Measurements from ENCODE around the gene CTXND2. TPM values are rescaled to one million over a fixed set of nuclear protein-coding genes. Genes with fewer than 3 reads are reported as not detected.

The CTXND2 gene
- total and polyA plus RNA-seq, 2 of the 8 experiments (the other 6 are each of a cell fraction or from before 2014, with no cell fraction given): not detected

GRCh38 chr1:150902751-150903150 lies 15.8 kb downstream of the CTXND2 start (continued):
- no peak for TF ChIP-seq EP300 (IDR thresholded peaks at IDR 0.05; ENCODE audit: borderline replicate concordance in 1 of 2, low read depth in 2 of 2, low read length in 2 of 2)
- no peak for TF ChIP-seq CHD2 (IDR thresholded peaks at IDR 0.05; ENCODE audit: low read length)
- TF ChIP-seq RFX5 (IDR thresholded peaks at IDR 0.05; ENCODE audit: borderline replicate concordance, low read depth, low read length): no peak
- TF ChIP-seq GTF2F1 (IDR thresholded peaks at IDR 0.05; ENCODE audit: borderline replicate concordance, low read depth, low read length): no peak
- no peak for TF ChIP-seq NANOG (IDR thresholded peaks at IDR 0.05; ENCODE audit: insufficient read depth, low read depth, low read length, poor library complexity, severe bottlenecking)

All from H1 (cell line).